Lower leg skin (tissue), 4 donors: ENCODE data around the gene ADH6. TPM values are rescaled to one million over a fixed set of nuclear protein-coding genes. Genes with fewer than 3 reads are reported as not detected.

Source experiments
- DNase-seq, 2 donors: peaks; one replicate each; pipeline ENCODE4 v3.0.0-alpha.2; 2019; ENCODE audit warnings: low spot score in 2 of 2
- H3K4me3 ChIP-seq: fragments of 200-600 bp; sonication (generic); 2 replicates; pipeline ENCODE4 v1.5.1; 2017; ENCODE audit warnings: mild to moderate bottlenecking, low read depth; ENCODE audit not compliant: poor library complexity, severe bottlenecking
- POLR2A ChIP-seq, 2 donors: fragments of 450-650 bp; IDR thresholded peaks; one replicate each; pipeline ENCODE4 v1.6.1; 2016 to 2017; ENCODE audit warnings: antibody characterized with exemption in 2 of 2, mild to moderate bottlenecking in 1 of 2, moderate library complexity in 1 of 2
- WGBS, 2 donors: methylation state at CpG; one replicate each; pipeline ENCODE4 v1.1.5; 2018; 5-methylcytosine and 5-hydroxymethylcytosine counted together
- intact Hi-C: fragments of 100-400 bp; cut with DNase I; formaldehyde crosslinking; loops from one replicate; pipeline ENCODE4 v1.15.0; 2023; ENCODE audit warnings: low total_unique reads
- total RNA-seq, 4 donors: library from RNA; depleted of rRNA; stranded (reverse); fragments of >200 nt; gene quantifications; one replicate each; pipeline ENCODE4 v1.1.0, GENCODE V29; 2016
- TF ChIP-seq, protein P1 (sequence below), 3 donors: fragments of 450-650 bp; IDR thresholded peaks; one replicate each; pipeline ENCODE4 v1.5.1; 2016; ENCODE audit warnings: antibody characterized with exemption in 3 of 3, mild to moderate bottlenecking in 3 of 3, moderate library complexity in 2 of 3

ADH6 gene
- total RNA-seq, 4 donors from 2014 or later = 1.5 to 22.5 (median 7.5) TPM

DNA sequence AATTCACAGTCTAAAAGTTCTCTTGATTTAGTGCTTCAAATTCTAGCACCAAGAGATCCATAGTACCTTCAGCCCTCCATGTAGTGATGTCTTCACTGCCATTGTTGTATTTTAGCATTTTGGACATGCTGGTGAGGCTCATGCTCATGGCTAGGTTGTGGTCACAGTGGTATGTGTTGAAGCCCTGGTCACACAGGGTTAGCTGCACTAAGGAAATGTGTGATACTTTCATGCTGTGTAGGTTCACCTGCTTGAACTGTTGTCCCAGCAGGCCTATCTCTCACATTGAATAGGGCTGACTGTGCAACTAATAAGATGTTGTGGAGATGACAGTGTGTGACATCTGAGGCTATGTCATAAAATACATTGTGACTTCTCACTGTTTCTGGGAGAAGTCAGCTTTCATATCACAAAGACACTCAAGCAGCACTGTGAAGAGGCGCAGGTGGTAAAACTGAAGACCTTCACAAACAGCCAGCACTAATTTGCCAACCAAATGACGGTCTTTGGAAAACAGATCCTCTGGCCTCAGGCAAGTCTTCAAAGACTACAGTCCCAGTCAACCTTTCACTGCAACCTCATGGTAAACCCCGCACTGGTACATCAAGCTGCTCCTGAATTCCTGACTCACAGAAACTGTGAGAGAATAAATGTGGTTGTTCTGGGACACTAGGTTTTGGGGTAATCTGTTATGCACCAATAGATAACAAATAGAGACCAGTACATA is 57.5 kb downstream of the ADH6 start:
- intact Hi-C loops = no loop called here

DNA sequence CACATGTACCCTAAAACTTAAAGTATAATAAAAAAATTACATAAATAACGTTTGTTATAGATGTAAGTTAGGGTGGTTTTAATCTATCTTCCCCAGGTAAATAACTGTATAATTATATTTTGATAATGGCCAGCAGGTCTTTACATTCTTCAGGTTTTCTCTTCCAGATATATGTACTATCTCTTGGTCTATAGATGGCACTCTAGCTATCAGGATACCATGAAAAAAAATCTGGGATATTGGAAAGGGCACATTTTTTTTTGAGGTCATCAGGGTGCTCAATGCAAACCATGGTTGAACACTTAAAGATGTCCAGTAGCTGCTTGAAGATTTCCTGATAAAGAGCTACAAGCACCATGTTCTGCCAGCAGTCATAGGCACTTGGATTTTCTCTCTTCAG is 59.3 kb downstream of the ADH6 start:
- DNase-seq = no peak
- 72 to 77% methylated on average over 1 of the region's 1 CpG for WGBS, 2 donors
- intact Hi-C loops = no loop called here
- no peak for TF ChIP-seq POLR2A (IDR thresholded peaks at IDR 0.05)
- TF ChIP-seq, protein P1, sequence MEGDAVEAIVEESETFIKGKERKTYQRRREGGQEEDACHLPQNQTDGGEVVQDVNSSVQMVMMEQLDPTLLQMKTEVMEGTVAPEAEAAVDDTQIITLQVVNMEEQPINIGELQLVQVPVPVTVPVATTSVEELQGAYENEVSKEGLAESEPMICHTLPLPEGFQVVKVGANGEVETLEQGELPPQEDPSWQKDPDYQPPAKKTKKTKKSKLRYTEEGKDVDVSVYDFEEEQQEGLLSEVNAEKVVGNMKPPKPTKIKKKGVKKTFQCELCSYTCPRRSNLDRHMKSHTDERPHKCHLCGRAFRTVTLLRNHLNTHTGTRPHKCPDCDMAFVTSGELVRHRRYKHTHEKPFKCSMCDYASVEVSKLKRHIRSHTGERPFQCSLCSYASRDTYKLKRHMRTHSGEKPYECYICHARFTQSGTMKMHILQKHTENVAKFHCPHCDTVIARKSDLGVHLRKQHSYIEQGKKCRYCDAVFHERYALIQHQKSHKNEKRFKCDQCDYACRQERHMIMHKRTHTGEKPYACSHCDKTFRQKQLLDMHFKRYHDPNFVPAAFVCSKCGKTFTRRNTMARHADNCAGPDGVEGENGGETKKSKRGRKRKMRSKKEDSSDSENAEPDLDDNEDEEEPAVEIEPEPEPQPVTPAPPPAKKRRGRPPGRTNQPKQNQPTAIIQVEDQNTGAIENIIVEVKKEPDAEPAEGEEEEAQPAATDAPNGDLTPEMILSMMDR (IDR thresholded peaks at IDR 0.05) = no peak
- no peak overlapping the region for H3K4me3 ChIP-seq

More for the DNA sequence above, 57.5 kb downstream of the ADH6 start:
- no peak for TF ChIP-seq POLR2A (IDR thresholded peaks at IDR 0.05)
- TF ChIP-seq, protein P1 (IDR thresholded peaks at IDR 0.05) = no peak
- no peak overlapping the region for H3K4me3 ChIP-seq
- DNase-seq = no peak
- 90 to 94% methylated on average over 3 of the region's 3 CpGs for WGBS, 2 donors

DNA sequence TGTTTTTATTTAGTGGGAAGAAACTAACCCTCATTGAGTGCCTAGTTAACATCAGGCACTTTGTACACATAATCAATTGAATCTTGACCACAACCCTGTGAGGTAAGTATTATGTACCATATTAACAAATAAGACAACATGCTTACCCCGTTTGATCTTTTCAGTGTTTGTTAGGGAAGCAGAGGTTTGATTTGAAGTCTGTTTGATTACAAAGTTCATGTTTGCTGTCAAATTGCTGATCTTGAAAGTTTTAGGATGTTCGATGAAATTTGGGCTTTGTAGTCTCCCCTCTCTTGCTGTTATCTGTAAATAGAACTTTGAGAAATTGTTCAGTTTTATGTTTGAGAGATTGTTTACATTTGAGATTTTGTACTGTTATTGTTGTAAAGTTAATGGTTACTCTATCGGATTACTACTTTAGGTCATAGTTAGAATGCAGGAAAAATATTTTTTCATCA is 61.5 kb downstream of the ADH6 start:
- 79 to 80% methylated on average over 3 of the region's 3 CpGs for WGBS, 2 donors
- H3K4me3 ChIP-seq = no peak overlapping the region
- TF ChIP-seq POLR2A (IDR thresholded peaks at IDR 0.05) = no peak
- TF ChIP-seq, protein P1 (IDR thresholded peaks at IDR 0.05) = no peak
- DNase-seq = no peak
- intact Hi-C loops = no loop called here

DNA sequence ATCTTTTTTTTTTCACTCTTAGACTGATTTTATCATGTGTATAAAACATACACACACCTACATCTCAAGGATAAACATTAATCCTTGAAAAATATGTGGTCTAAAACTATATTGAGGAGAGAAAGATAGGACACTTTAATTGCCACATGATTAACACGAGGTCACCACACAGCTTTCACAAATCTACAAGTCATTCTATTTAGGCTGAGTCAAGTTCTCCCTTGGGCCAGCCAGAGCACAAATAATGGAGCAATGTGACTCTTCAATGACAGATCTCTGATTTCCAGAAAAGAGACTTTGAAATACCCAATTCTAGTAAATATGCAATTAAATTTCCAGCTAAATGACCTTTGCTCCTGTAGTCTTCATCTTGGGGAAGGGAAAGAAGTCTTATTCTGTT is 62.1 kb downstream of the ADH6 start:
- no peak overlapping the region for H3K4me3 ChIP-seq
- no peak for DNase-seq
- intact Hi-C loops = no loop called here
- WGBS, 2 donors = 50% methylated on average over 1 of the region's 1 CpG
- TF ChIP-seq, protein P1 (IDR thresholded peaks at IDR 0.05) = no peak
- no peak for TF ChIP-seq POLR2A (IDR thresholded peaks at IDR 0.05)

DNA sequence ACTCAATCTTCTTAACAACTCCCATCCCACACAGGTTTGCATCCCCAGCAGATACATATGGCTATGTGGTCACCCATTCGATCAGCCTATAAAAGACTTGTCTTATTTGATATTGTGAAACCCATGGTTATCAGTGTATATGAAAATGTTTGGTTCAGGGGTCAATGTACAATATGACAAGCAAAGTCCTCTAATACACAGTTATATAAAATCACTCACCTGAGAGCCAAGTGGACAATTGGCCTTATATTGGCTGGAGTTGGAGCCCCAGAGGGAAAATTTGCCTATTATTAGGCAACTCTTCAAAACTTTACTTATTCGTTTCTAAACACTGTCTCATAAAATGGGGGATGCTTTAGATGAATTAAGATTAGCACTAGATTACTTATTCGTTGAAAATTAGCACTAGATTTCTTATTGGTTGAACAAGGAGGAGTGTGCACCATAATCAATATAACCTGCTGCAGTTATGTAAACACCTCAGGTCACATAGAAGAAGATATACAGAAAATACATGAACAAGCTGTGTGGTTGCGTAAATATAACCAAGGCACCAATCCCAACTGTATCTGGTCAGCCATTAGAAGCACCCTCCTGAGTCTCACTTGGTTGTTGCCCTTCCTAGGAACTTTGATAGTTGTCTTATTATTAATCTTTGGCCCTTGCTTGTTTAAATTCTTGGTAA is 64.2 kb downstream of the ADH6 start:
- 92 to 94% methylated on average over 4 of the region's 4 CpGs for WGBS, 2 donors
- intact Hi-C loops = no loop called here
- DNase-seq = no peak
- no peak overlapping the region for H3K4me3 ChIP-seq
- no peak for TF ChIP-seq POLR2A (IDR thresholded peaks at IDR 0.05)
- TF ChIP-seq, protein P1 (IDR thresholded peaks at IDR 0.05) = no peak

Other genes with a start within 250 kb of the ADH6 start
- 10 to 100 TPM; 35.0 to 58.4 (median 39.8) TPM for gene METAP1, start 223.5 kb downstream of the ADH6 start, total RNA-seq
- gene ADH5, start 130.5 kb downstream of the ADH6 start, total RNA-seq = 10 to 100 TPM; 55.1 to 94.3 (median 68.5) TPM
- gene ADH4, start 74.9 kb downstream of the ADH6 start, total RNA-seq = under 1 TPM in 2 of 4 donors, not detected in 2; 0.13 to 0.64 TPM
- gene ADH1A, start 71.7 kb upstream of the ADH6 start, total RNA-seq = under 1 TPM in 1 of 4 donors, not detected in 3; 0.16 TPM
- gene ADH1B, start 102.2 kb upstream of the ADH6 start, total RNA-seq = 100 to 1,000 TPM; 247 to 331 (median 292) TPM
- 1 to 10 TPM in 1 of 4 donors, under 1 TPM in 1, not detected in 2; 0.68 to 1.2 TPM for gene ADH1C, start 133.5 kb upstream of the ADH6 start, total RNA-seq
- under 1 TPM in 3 of 4 donors, not detected in 1; 0.34 to 0.83 (median 0.52) TPM for gene ADH7, start 216.1 kb upstream of the ADH6 start, total RNA-seq